Bronchial epithelial cell (primary cell): Measurements from ENCODE around the gene CHRDL1. TPM values are rescaled to one million over a fixed set of nuclear protein-coding genes. Genes with fewer than 3 reads are reported as not detected.
A peak's percentile ranks its signal among the peaks of the same experiment; 100 is the strongest.

Experiments used
- DNase-seq: peaks from one replicate; pipeline ENCODE4 v3.0.0-alpha.2; 2010; ENCODE audit warnings: low read depth
- FAIRE-seq: peaks from 2 replicates; lab custom pipeline; 2011; peaks lifted over from hg19 to GRCh38; lab: Jason Lieb, UNC
- H3K27me3 ChIP-seq: 2 replicates; pipeline ENCODE4 v1.5.1; 2011; ENCODE audit warnings: low read length; ENCODE audit not compliant: control insufficient read depth, insufficient read depth
- H3K36me3 ChIP-seq: 2 replicates; pipeline ENCODE4 v1.5.1; 2011; ENCODE audit warnings: low read length; ENCODE audit not compliant: control insufficient read depth, insufficient read depth
- H3K4me3 ChIP-seq: 2 replicates; pipeline ENCODE4 v1.5.1; 2011; ENCODE audit warnings: mild to moderate bottlenecking, low read depth, low read length, control low read depth
- CTCF ChIP-seq: IDR thresholded peaks from 2 replicates; pipeline ENCODE4 v1.5.1; 2011; ENCODE audit warnings: mild to moderate bottlenecking, moderate library complexity, low read length, control low read depth, inconsistent platforms; ENCODE audit not compliant: insufficient read depth, severe bottlenecking
- total RNA-seq: library from RNA; depleted of rRNA; stranded (reverse); fragments of >200 nt; gene quantifications from 2 replicates; pipeline ENCODE4 v1.2.1, GENCODE V29; 2014

The CHRDL1 gene
- total RNA-seq, 1 donor from 2014 or later, result not detected

GRCh38 chrX:110733166-110733565 lies 62.5 kb downstream of the CHRDL1 start:
- no peak for TF ChIP-seq CTCF
- peak; percentile 5 for DNase-seq
- peak; percentile 36 for FAIRE-seq
- no peaks in the 10 kb centered on the region for H3K36me3 ChIP-seq
- no peaks in the 10 kb centered on the region for H3K27me3 ChIP-seq
- H3K4me3 ChIP-seq, result no peak overlapping the region

- TF ChIP-seq CTCF, result no peak
- H3K36me3 ChIP-seq, result no peaks in the 10 kb centered on the region
- no peaks in the 10 kb centered on the region for H3K27me3 ChIP-seq
- H3K4me3 ChIP-seq, result no peak overlapping the region
- DNase-seq, result no peak
- no peak for FAIRE-seq
These were observed 63.4 kb downstream of the CHRDL1 start for GRCh38 chrX:110732266-110732665.

- FAIRE-seq, result no peak
- TF ChIP-seq CTCF, result no peak
- Histone ChIP-seq H3K36me3 (no peaks in the 10 kb centered on the region), H3K4me3 (no peak overlapping the region), H3K27me3 (no peaks in the 10 kb centered on the region)
- no peak for DNase-seq
These were observed 71.8 kb downstream of the CHRDL1 start for GRCh38 chrX:110723844-110724243.

- DNase-seq (no peak), FAIRE-seq (no peak)
- Histone ChIP-seq H3K27me3 (no peaks in the 10 kb centered on the region), H3K4me3 (no peak overlapping the region), H3K36me3 (no peaks in the 10 kb centered on the region)
- no peak for TF ChIP-seq CTCF
These were observed 73.5 kb downstream of the CHRDL1 start for GRCh38 chrX:110722135-110722534.

- H3K36me3 ChIP-seq, result no peaks in the 10 kb centered on the region
- TF ChIP-seq CTCF, result no peak
- no peak for FAIRE-seq
- DNase-seq, result no peak
- no peaks in the 10 kb centered on the region for H3K27me3 ChIP-seq
- H3K4me3 ChIP-seq, result no peak overlapping the region
These were observed 82.0 kb downstream of the CHRDL1 start for GRCh38 chrX:110713666-110714065.

GRCh38 chrX:110706446-110706845 lies 89.2 kb downstream of the CHRDL1 start:
- DNase-seq, result no peak
- H3K36me3 ChIP-seq, result no peaks in the 10 kb centered on the region
- H3K27me3 ChIP-seq, result no peaks in the 10 kb centered on the region
- no peak for FAIRE-seq
- H3K4me3 ChIP-seq, result no peak overlapping the region
- TF ChIP-seq CTCF, result no peak
